H1 (cell line): ENCODE measurements around the gene CACNA2D1. TPM values are rescaled to one million over a fixed set of nuclear protein-coding genes. Genes with fewer than 3 reads are reported as not detected.

Source experiments
- CTCF ChIA-PET: fragments of 300-600 bp; sonication (Branson Sonifier 250); formaldehyde crosslinking; loops from one replicate; lab custom pipeline; 2021; ENCODE audit not compliant: partially characterized antibody; lab: Charles Lee
- POLR2A ChIA-PET: fragments of 300-600 bp; sonication (Branson Sonifier 250); formaldehyde crosslinking; loops from one replicate; lab custom pipeline; 2021; ENCODE audit warnings: inconsistent platforms; ENCODE audit not compliant: partially characterized antibody; lab: Charles Lee
- DNase-seq, 2 experiments: peaks; one replicate each; pipeline versions ENCODE4 v3.0.0 to v3.0.0-alpha.2; 2010 to 2022; ENCODE audit warnings: low spot score in 2 of 2, low read depth in 1 of 2, mixed read lengths in 1 of 2
- FAIRE-seq: peaks from 2 replicates; lab custom pipeline; 2011; peaks lifted over from hg19 to GRCh38; lab: Jason Lieb, UNC
- H2AFZ ChIP-seq: 2 replicates; pipeline ENCODE4 v1.8.1; 2012; ENCODE audit warnings: low read length, inconsistent platforms
- H2AK5ac ChIP-seq: 2 replicates; pipeline ENCODE4 v1.6.1; 2013; ENCODE audit warnings: low read depth, low read length
- H2BK120ac ChIP-seq: replicated peaks from 2 replicates; pipeline ENCODE3; 2013; ENCODE audit warnings: low read depth, low read length, inconsistent platforms
- H2BK12ac ChIP-seq: 2 replicates; pipeline ENCODE4 v1.6.1; 2013; ENCODE audit warnings: low read depth, low read length
- H2BK15ac ChIP-seq: 2 replicates; pipeline ENCODE4 v1.6.1; 2013; ENCODE audit warnings: low read length
- H2BK20ac ChIP-seq: 2 replicates; pipeline ENCODE4 v1.6.1; 2013; ENCODE audit warnings: low read length
- H2BK5ac ChIP-seq: 2 replicates; pipeline ENCODE4 v1.6.1; 2013; ENCODE audit warnings: low read depth, low read length
- H3K14ac ChIP-seq: 2 replicates; pipeline ENCODE4 v1.6.1; 2013; ENCODE audit warnings: inconsistent platforms; ENCODE audit not compliant: insufficient read length
- H3K18ac ChIP-seq: 2 replicates; pipeline ENCODE4 v1.6.1; 2013; ENCODE audit warnings: low read length; ENCODE audit errors: extremely low read depth
- H3K23ac ChIP-seq: 2 replicates; pipeline ENCODE4 v1.6.1; 2013; ENCODE audit warnings: inconsistent platforms; ENCODE audit not compliant: insufficient read length
- H3K23me2 ChIP-seq: 2 replicates; pipeline ENCODE4 v1.6.1; 2013; ENCODE audit warnings: low read depth, low read length
- H3K27ac ChIP-seq: 2 replicates; pipeline ENCODE4 v1.6.1; 2011; ENCODE audit warnings: low read depth, low read length, inconsistent platforms
- H3K27me3 ChIP-seq, 4 experiments: replicated peaks in 1 of 4; 1 replicate in 1 of 4; 2 replicates in 3 of 4; pipeline versions ENCODE4 v1.6.1 to v1.8.1; 2011 to 2013; ENCODE audit warnings: low read length in 3 of 4, mild to moderate bottlenecking in 3 of 4, inconsistent platforms in 2 of 4, mixed read lengths in 2 of 4, moderate library complexity in 1 of 4; ENCODE audit not compliant: control insufficient read depth in 3 of 4, insufficient read depth in 3 of 4; ENCODE audit errors: extremely low read depth in 1 of 4
- H3K36me3 ChIP-seq, 4 experiments: 2 replicates each; pipeline versions ENCODE4 v1.6.1 to v1.8.1; 2011 to 2013; ENCODE audit warnings: mild to moderate bottlenecking in 4 of 4, low read length in 3 of 4, moderate library complexity in 2 of 4, control low read depth in 1 of 4, inconsistent platforms in 1 of 4; ENCODE audit not compliant: insufficient read depth in 4 of 4, control insufficient read depth in 2 of 4
- H3K4ac ChIP-seq: replicated peaks from 2 replicates; pipeline ENCODE3; 2013; ENCODE audit warnings: low read length, low read depth, mixed read lengths, inconsistent platforms; ENCODE audit not compliant: insufficient read length
- H3K4me1 ChIP-seq, 4 experiments: replicated peaks in 1 of 4; 1 replicate in 1 of 4; 2 replicates in 3 of 4; pipeline versions ENCODE4 v1.6.1 to v1.8.1; 2011 to 2013; ENCODE audit warnings: low read length in 3 of 4, inconsistent platforms in 2 of 4, mixed read lengths in 1 of 4; ENCODE audit not compliant: insufficient read depth in 4 of 4, control insufficient read depth in 3 of 4
- H3K4me2 ChIP-seq, 2 experiments: 2 replicates each; pipeline versions ENCODE4 v1.6.1 to v1.8.1; 2011 to 2013; ENCODE audit warnings: low read depth in 2 of 2, low read length in 2 of 2, control low read depth in 1 of 2, inconsistent platforms in 1 of 2, mild to moderate bottlenecking in 1 of 2; ENCODE audit not compliant: insufficient read depth in 1 of 2
- H3K4me3 ChIP-seq, 4 experiments: fragments of 200-600, 300-600 bp in 1 of 4; sonication (generic), shearing (Covaris generic), sonication (Bioruptor Twin) in 1 of 4; 2 replicates each; pipeline versions ENCODE4 v1.5.1 to v1.8.1; 2011 to 2016; ENCODE audit warnings: low read length in 4 of 4, low read depth in 3 of 4, control low read depth in 2 of 4, inconsistent platforms in 2 of 4, mild to moderate bottlenecking in 2 of 4, mixed read lengths in 1 of 4, moderate library complexity in 1 of 4; ENCODE audit not compliant: insufficient read depth in 2 of 4; ENCODE audit errors: extremely low read depth in 1 of 4
- H3K56ac ChIP-seq: replicated peaks from 2 replicates; pipeline ENCODE3; 2013; ENCODE audit warnings: low read depth, mild to moderate bottlenecking, mixed read lengths, low read length, inconsistent platforms; ENCODE audit not compliant: insufficient read length
- H3K79me1 ChIP-seq: 2 replicates; pipeline ENCODE4 v1.6.1; 2013; ENCODE audit warnings: low read depth, low read length, control low read depth
- H3K79me2 ChIP-seq, 2 experiments: 2 replicates each; pipeline versions ENCODE4 v1.6.1 to v1.8.1; 2012 to 2013; ENCODE audit warnings: low read length in 2 of 2, mild to moderate bottlenecking in 2 of 2, inconsistent platforms in 1 of 2; ENCODE audit not compliant: insufficient read depth in 2 of 2, control insufficient read depth in 1 of 2
- H3K9ac ChIP-seq, 4 experiments: replicated peaks in 1 of 4; 1 replicate in 1 of 4; 2 replicates in 3 of 4; pipeline versions ENCODE4 v1.6.1 to v1.8.1; 2011 to 2013; ENCODE audit warnings: low read depth in 3 of 4, low read length in 3 of 4, control low read depth in 2 of 4, mild to moderate bottlenecking in 2 of 4, moderate library complexity in 2 of 4, inconsistent platforms in 1 of 4; ENCODE audit errors: extremely low read depth in 1 of 4
- H3K9me3 ChIP-seq, 2 experiments: 2 replicates each; pipeline versions ENCODE4 v1.6.1 to v1.8.1; 2012 to 2013; ENCODE audit warnings: mild to moderate bottlenecking in 2 of 2, moderate library complexity in 2 of 2, control low read depth in 1 of 2, inconsistent platforms in 1 of 2, low read depth in 1 of 2, low read length in 1 of 2, mixed read lengths in 1 of 2; ENCODE audit not compliant: insufficient read depth in 2 of 2
- H4K20me1 ChIP-seq, 2 experiments: replicated peaks in 1 of 2; 2 replicates each; pipeline versions ENCODE3 to v1.8.1; 2011 to 2013; ENCODE audit warnings: inconsistent platforms in 2 of 2, low read length in 2 of 2, mild to moderate bottlenecking in 1 of 2; ENCODE audit not compliant: insufficient read depth in 2 of 2, control insufficient read depth in 1 of 2
- H4K5ac ChIP-seq: 2 replicates; pipeline ENCODE4 v1.6.1; 2013; ENCODE audit warnings: low read length, low read depth, mixed read lengths, inconsistent platforms; ENCODE audit not compliant: insufficient read length
- H4K8ac ChIP-seq: 2 replicates; pipeline ENCODE4 v1.8.0; 2013; ENCODE audit warnings: mild to moderate bottlenecking, moderate library complexity, low read length, inconsistent platforms; ENCODE audit not compliant: insufficient read depth; ENCODE audit errors: extremely low read depth
- H4K91ac ChIP-seq: replicated peaks from 2 replicates; pipeline ENCODE3; 2013; ENCODE audit warnings: low read length, mixed read lengths, inconsistent platforms; ENCODE audit not compliant: insufficient read length
- CEBPB ChIP-seq: IDR thresholded peaks from 2 replicates; pipeline ENCODE4 v1.6.1; 2012; ENCODE audit warnings: low read depth, low read length
- FOSL1 ChIP-seq: IDR thresholded peaks from 2 replicates; pipeline ENCODE4 v1.6.1; 2011; ENCODE audit warnings: mild to moderate bottlenecking, low read depth, low read length, moderate library complexity; ENCODE audit not compliant: insufficient read depth
- JUND ChIP-seq: IDR thresholded peaks from 2 replicates; pipeline ENCODE4 v1.6.1; 2011; ENCODE audit warnings: mild to moderate bottlenecking, improper control_type of control experiment, low read length
- SP1 ChIP-seq: IDR thresholded peaks from 2 replicates; pipeline ENCODE4 v1.6.1; 2011; ENCODE audit warnings: low read depth, low read length
- TCF12 ChIP-seq: IDR thresholded peaks from 2 replicates; pipeline ENCODE4 v1.6.1; 2011; ENCODE audit warnings: low read depth, mild to moderate bottlenecking, low read length
- WGBS, 2 experiments: shearing (Covaris generic) in 1 of 2; methylation state at CpG; one replicate each; pipeline versions ENCODE4 v1.1.6 to v1.1.7; 2013 to 2015; ENCODE audit warnings: low lambda C conversion rate in 2 of 2, mixed read lengths in 2 of 2, inconsistent platforms in 1 of 2, low coverage in 1 of 2, missing lambda C conversion rate in 1 of 2; ENCODE audit not compliant: insufficient replicate concordance in 2 of 2, insufficient coverage in 1 of 2, insufficient read length in 1 of 2; ENCODE audit errors: extremely low coverage in 1 of 2, missing lambda C conversion rate in 1 of 2; 5-methylcytosine and 5-hydroxymethylcytosine counted together
- polyA plus RNA-seq, 7 experiments: library from polyadenylated mRNA; depleted of rRNA in 3 of 7; stranded (reverse) in 5 of 7; unstranded in 2 of 7; fragments of >200 nt in 5 of 7; fragments of 200-250 nt in 2 of 7; gene quantifications; 1 replicate in 5 of 7; 2 replicates in 1 of 7; 4 replicates in 1 of 7; pipeline versions ENCODE4 v1.2.1 to v1.2.3, GENCODE V29; 2011 to 2013; ENCODE audit warnings: missing spikeins in 2 of 7, mixed read lengths in 2 of 7
- total RNA-seq: library from RNA; stranded (reverse); fragmentation: NEBNext Ultra II Directional; extraction: Animal tissue kit (Norgen Biotek cat#: 25700); gene quantifications from 2 replicates; pipeline ENCODE4 v1.2.1, GENCODE V29; 2021

The CACNA2D1 gene
- total and polyA plus RNA-seq, 2 of the 8 experiments (the other 6 are each of a cell fraction or from before 2014, with no cell fraction given) = 4.3 to 27.3 TPM

GRCh38 chr7:82263920-82264782, 179.4 kb downstream of the CACNA2D1 start:
- TF ChIP-seq TCF12 = no peak
- no peak for TF ChIP-seq CEBPB
- no peak for TF ChIP-seq FOSL1
- TF ChIP-seq SP1 = no peak
- no peak for TF ChIP-seq JUND
- Histone ChIP-seq H3K4me3 (no peak overlapping the region), H3K4me2 (no peak overlapping the region), H2AK5ac (no peak overlapping the region), H4K20me1 (no peaks in the 10 kb centered on the region), H2BK120ac (no peak overlapping the region), H3K4ac (no peak overlapping the region), H3K36me3 (no peaks in the 10 kb centered on the region), H2BK12ac (no peak overlapping the region), H3K27ac (no peak overlapping the region), H3K79me2 (0 out of 4 replicates have a peak, but pooled peaks cover 0 to 2% of the 10 kb centered on the region in 2 experiments), H3K23ac (no peak overlapping the region), H3K18ac (no peak overlapping the region), H3K23me2 (no peaks in the 10 kb centered on the region), H2BK15ac (no peak overlapping the region), H3K27me3 (no peaks in the 10 kb centered on the region), H2AFZ (no peak overlapping the region), H4K91ac (no peak overlapping the region), H3K9ac (no peak overlapping the region), H3K9me3 (no peaks in the 10 kb centered on the region), H2BK5ac (no peak overlapping the region), H3K14ac (no peak overlapping the region), H3K79me1 (no peaks in the 10 kb centered on the region), H3K4me1 (no peaks in the 10 kb centered on the region; a peak in 1 of 7 replicates), H3K56ac (no peak overlapping the region), H2BK20ac (no peak overlapping the region), H4K8ac (no peak overlapping the region), H4K5ac (no peak overlapping the region)
- POLR2A ChIA-PET = no interaction called here
- CTCF ChIA-PET = no interaction called here
- FAIRE-seq (no peak), DNase-seq (no peak)
- WGBS, 2 experiments = 89% methylated on average over 3 of the region's 3 CpGs; no CpG with 5 or more reads in 1 of the 2 experiments
